D721Med (cell line): ENCODE measurements around the gene SMAD6.
A peak's percentile ranks its signal among the peaks of the same experiment; 100 is the strongest.
"Not testable (repeated sequence)": the region's sequence is repeated elsewhere in the genome, so short reads cannot be mapped to it uniquely, and the experiment has no call there.

Experiments
- DNase-seq: peaks from one replicate; pipeline ENCODE4 v3.0.0; 2011; ENCODE audit warnings: low spot score; ENCODE audit not compliant: insufficient read length
- FAIRE-seq: peaks from 2 replicates; lab custom pipeline; 2011; peaks lifted over from hg19 to GRCh38; lab: Jason Lieb, UNC
- TF ChIP-seq, protein P1 (sequence below): IDR thresholded peaks from 2 replicates; pipeline ENCODE4 v1.5.1; 2012; ENCODE audit warnings: mild to moderate bottlenecking, control low read depth; ENCODE audit not compliant: insufficient read depth; ENCODE audit errors: missing control alignments

SMAD6 gene

GRCh38 chr15:66684136-66684681, 17.8 kb upstream of the SMAD6 start:
- DNase-seq (no peak), FAIRE-seq (no peak)
- TF ChIP-seq, protein P1, sequence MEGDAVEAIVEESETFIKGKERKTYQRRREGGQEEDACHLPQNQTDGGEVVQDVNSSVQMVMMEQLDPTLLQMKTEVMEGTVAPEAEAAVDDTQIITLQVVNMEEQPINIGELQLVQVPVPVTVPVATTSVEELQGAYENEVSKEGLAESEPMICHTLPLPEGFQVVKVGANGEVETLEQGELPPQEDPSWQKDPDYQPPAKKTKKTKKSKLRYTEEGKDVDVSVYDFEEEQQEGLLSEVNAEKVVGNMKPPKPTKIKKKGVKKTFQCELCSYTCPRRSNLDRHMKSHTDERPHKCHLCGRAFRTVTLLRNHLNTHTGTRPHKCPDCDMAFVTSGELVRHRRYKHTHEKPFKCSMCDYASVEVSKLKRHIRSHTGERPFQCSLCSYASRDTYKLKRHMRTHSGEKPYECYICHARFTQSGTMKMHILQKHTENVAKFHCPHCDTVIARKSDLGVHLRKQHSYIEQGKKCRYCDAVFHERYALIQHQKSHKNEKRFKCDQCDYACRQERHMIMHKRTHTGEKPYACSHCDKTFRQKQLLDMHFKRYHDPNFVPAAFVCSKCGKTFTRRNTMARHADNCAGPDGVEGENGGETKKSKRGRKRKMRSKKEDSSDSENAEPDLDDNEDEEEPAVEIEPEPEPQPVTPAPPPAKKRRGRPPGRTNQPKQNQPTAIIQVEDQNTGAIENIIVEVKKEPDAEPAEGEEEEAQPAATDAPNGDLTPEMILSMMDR: no peak

DNA sequence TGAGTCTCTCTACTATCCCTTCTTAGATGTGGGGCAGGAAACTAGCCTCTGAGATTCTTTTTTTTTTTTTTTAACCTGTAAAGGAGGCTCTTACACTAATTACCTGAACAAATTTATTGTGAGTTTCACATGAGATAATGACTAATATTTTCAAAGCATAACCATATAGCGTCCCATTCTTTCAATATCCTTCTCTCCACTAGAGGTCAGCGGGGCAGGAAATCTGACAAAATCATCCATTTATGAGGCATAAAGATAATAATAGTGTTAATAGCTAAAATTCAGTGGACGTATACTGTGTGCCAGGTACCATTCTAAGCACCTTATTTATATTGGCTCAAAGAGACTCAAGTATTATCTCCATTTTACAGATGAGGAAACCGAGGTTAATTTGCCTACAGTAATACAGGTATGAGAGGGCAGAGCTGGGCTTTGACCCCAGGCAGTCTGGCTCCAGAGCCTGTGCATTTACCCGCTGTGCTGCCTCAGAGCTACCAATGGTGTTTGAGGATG, 16.3 kb upstream of the SMAD6 start:
- no peak for DNase-seq
- TF ChIP-seq, protein P1: peak; percentile 16

DNA sequence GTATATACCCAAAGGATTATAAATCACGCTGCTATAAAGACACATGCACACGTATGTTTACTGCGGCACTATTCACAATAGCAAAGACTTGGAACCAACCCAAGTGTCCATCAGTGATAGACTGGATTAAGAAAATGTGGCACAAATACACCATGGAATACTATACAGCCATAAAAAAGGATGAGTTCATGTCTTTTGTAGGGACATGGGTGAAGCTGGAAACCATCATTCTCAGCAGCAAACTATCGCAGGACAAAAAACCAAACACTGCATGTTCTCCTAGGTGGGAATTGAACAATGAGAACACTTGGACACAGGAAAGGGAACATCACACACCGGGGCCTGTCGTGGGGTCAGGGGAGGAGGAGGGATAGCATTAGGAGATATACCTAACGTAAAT, 11.1 kb upstream of the SMAD6 start:
- not testable (repeated sequence) for FAIRE-seq, DNase-seq

More for the DNA sequence above, 16.3 kb upstream of the SMAD6 start:
- FAIRE-seq: no peak

DNA sequence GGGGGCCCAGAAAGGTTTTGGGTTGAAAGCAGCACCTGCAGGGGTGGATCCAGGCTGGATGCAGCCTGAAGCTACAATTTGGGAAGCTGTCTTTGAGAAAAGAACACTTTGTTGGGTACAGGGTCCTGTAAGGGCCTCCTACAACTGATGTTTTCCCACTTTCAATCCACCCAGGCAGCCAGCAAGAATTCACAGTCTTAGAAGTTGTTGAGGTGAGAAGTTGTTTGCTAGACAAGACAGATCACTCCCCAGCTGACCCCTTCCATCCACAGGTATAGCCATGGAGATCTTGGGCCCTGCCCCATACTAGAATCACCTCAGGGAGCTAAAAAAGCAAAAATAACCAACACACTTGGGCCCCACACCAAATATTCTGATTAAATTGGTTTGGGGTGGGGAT, 10.3 kb upstream of the SMAD6 start:
- DNase-seq (no peak), FAIRE-seq (no peak)
- TF ChIP-seq, protein P1: no peak

- TF ChIP-seq, protein P1: no peak
- DNase-seq (no peak), FAIRE-seq (no peak)
These were observed 9.6 kb upstream of the SMAD6 start for GRCh38 chr15:66692391-66692790.

GRCh38 chr15:66692808-66693596, 9.0 kb upstream of the SMAD6 start:
- TF ChIP-seq, protein P1: no peak
- DNase-seq (no peak), FAIRE-seq (no peak)

GRCh38 chr15:66696770-66697169, 5.3 kb upstream of the SMAD6 start:
- FAIRE-seq (no peak), DNase-seq (no peak)
- TF ChIP-seq, protein P1: no peak
